SH-SY5Y (cell line): Measurements from ENCODE around the gene RPL36.

Source experiments
- GATA2 ChIP-seq: IDR thresholded peaks from 2 replicates; pipeline ENCODE4 v1.6.1; 2011; ENCODE audit warnings: mild to moderate bottlenecking, low read depth, low read length
- GATA3 ChIP-seq: IDR thresholded peaks from 2 replicates; pipeline ENCODE4 v1.6.1; 2011; ENCODE audit warnings: low read depth, mild to moderate bottlenecking, low read length, moderate library complexity

Gene RPL36

GRCh38 chr19:5719274-5719960 lies 29.3 kb downstream of the RPL36 start:
- TF ChIP-seq GATA2 = no peak
- TF ChIP-seq GATA3 = no peak

- TF ChIP-seq GATA2 (no peak), GATA3 (no peak)
Measured at GRCh38 chr19:5719961-5720790, 30.1 kb downstream of the RPL36 start, which contains the start of the genes CATSPERD and LONP1. Gene CATSPERD, plus strand, starts transcription at chr19:5720637. Its CDS starts 101 bp downstream, at chr19:5720738. Gene LONP1, minus strand, starts transcription at chr19:5720146. Its CDS starts 14 bp downstream, at chr19:5720132.

- TF ChIP-seq GATA2 = no peak
- no peak for TF ChIP-seq GATA3
Measured at GRCh38 chr19:5727453-5728050, 37.5 kb downstream of the RPL36 start.

GRCh38 chr19:5738423-5738822 lies 48.3 kb downstream of the RPL36 start:
- TF ChIP-seq GATA2 (no peak), GATA3 (no peak)
